ENCODE results near the gene HEATR9.

HEATR9 gene

DNA sequence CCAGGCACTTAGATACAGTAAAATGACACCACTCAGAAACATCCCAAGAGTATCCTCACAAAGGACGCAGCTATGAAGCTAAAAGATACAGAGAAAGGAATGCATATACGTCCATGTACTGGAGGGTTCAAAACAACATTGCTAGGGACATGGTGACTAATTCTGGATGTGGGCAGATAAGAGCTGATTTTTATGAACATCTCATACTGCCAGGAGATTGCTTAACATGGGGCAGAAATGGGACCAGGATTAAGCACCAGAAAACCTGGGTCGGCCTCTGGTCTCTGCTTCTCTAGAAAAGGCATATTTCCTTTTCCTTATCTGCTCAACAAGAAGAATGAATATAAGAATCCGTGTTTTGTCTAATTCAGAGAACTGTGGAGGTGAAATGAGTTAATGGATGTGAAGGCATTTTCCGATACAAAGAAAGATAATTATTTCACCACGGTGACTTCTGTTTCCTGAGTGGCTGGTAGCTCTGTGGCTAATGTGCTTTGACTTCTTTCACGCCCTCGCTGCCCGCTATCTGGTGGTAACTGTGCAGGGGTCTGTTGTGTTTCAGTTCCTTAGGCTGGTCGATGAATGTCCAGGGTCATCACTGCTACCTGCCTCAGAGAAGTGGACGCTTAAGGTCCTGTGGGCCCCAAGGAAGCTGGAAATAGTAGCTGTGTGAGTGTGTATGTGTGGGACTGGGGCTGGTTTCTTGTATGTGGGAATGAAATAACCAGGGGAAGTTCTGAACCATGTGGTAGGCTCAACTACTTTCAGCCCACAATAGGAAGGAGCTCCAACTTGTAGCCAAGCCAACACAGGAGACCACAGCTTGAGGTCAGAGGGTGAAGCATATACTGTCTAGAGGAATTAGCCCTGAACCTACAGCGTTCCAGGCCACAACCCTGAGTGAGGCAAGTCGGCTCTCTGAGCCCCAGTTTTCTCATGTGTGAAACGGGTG, 27.2 kb upstream of the HEATR9 start:
- TF ChIP-seq MYC (IDR thresholded peaks at IDR 0.05; ENCODE audit: low read depth, low read length) (no peak), POLR2A (IDR thresholded peaks at IDR 0.05; ENCODE audit: extremely low read depth, insufficient read length) (peak; percentile 22), MAX (IDR thresholded peaks at IDR 0.05; ENCODE audit: low read depth, low read length) (peak; percentile 39; the same call in 1 of the 2 replicates)
- TF ChIP-seq, protein P1, sequence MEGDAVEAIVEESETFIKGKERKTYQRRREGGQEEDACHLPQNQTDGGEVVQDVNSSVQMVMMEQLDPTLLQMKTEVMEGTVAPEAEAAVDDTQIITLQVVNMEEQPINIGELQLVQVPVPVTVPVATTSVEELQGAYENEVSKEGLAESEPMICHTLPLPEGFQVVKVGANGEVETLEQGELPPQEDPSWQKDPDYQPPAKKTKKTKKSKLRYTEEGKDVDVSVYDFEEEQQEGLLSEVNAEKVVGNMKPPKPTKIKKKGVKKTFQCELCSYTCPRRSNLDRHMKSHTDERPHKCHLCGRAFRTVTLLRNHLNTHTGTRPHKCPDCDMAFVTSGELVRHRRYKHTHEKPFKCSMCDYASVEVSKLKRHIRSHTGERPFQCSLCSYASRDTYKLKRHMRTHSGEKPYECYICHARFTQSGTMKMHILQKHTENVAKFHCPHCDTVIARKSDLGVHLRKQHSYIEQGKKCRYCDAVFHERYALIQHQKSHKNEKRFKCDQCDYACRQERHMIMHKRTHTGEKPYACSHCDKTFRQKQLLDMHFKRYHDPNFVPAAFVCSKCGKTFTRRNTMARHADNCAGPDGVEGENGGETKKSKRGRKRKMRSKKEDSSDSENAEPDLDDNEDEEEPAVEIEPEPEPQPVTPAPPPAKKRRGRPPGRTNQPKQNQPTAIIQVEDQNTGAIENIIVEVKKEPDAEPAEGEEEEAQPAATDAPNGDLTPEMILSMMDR (IDR thresholded peaks at IDR 0.05; ENCODE audit: low read depth, low read length), result no peak
- peak overlapping the region; percentile 27 for H3K4me3 ChIP-seq (ENCODE audit: low read depth, low read length)
- DNase-seq (ENCODE audit: low read depth), result peak; percentile 97

DNA sequence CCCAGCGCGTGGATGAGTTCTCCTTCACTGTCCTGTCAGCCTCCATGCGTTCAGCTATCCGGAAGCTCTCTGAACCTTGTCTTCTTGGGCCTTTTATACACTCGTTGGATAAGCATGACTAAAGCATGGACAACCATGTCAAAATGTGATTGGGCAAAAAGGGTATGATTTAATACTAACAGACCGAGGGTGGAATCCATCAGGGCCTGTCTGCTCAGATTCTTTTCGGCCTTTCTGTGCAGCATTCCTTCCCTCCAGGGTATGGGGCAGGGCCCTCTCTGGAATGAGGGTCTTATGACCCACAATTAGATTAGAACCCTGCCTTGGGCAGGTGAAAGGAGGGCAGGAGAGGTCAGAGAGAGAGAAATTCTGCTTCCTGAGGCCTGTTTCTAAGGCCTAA, 25.5 kb upstream of the HEATR9 start:
- H3K4me3 ChIP-seq (ENCODE audit: low read depth, low read length), result no peak overlapping the region
- no peak for DNase-seq (ENCODE audit: low read depth)
- TF ChIP-seq MAX (IDR thresholded peaks at IDR 0.05; ENCODE audit: low read depth, low read length) (no peak), POLR2A (IDR thresholded peaks at IDR 0.05; ENCODE audit: extremely low read depth, insufficient read length) (no peak), MYC (IDR thresholded peaks at IDR 0.05; ENCODE audit: low read depth, low read length) (no peak)
- TF ChIP-seq, protein P1 (IDR thresholded peaks at IDR 0.05; ENCODE audit: low read depth, low read length), result no peak

DNA sequence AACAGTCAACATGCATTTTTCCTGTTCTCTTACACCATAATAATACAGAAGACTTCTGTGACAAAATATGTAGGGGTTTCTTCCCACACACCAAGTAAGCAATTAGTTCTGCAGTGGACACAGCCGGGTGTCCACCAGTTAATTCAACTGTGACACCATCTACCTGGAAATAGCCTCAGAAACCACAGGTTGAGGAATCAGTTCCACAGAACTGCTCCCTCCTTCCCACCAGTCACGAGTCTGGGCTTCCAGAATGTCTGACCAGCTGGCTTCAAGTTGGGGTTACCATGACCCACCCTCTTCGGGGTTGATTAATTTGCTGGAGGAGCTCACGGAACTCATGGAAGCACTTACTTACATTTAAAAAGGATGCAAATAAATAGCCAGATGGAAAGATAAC, 25.1 kb upstream of the HEATR9 start:
- no peak for DNase-seq (ENCODE audit: low read depth)
- TF ChIP-seq, protein P1 (IDR thresholded peaks at IDR 0.05; ENCODE audit: low read depth, low read length), result no peak
- no peak for TF ChIP-seq MAX (IDR thresholded peaks at IDR 0.05; ENCODE audit: low read depth, low read length)
- TF ChIP-seq POLR2A (IDR thresholded peaks at IDR 0.05; ENCODE audit: extremely low read depth, insufficient read length), result no peak
- TF ChIP-seq MYC (IDR thresholded peaks at IDR 0.05; ENCODE audit: low read depth, low read length), result no peak
- no peak overlapping the region for H3K4me3 ChIP-seq (ENCODE audit: low read depth, low read length)

- DNase-seq (ENCODE audit: low read depth), result peak; percentile 76
- no peak for TF ChIP-seq POLR2A (IDR thresholded peaks at IDR 0.05; ENCODE audit: extremely low read depth, insufficient read length)
- peak; percentile 32 for TF ChIP-seq MAX (IDR thresholded peaks at IDR 0.05; ENCODE audit: low read depth, low read length)
- no peak for TF ChIP-seq MYC (IDR thresholded peaks at IDR 0.05; ENCODE audit: low read depth, low read length)
- no peak overlapping the region for H3K4me3 ChIP-seq (ENCODE audit: low read depth, low read length)
Measured at GRCh38 chr17:35892091-35893035, 23.7 kb upstream of the HEATR9 start.

DNA sequence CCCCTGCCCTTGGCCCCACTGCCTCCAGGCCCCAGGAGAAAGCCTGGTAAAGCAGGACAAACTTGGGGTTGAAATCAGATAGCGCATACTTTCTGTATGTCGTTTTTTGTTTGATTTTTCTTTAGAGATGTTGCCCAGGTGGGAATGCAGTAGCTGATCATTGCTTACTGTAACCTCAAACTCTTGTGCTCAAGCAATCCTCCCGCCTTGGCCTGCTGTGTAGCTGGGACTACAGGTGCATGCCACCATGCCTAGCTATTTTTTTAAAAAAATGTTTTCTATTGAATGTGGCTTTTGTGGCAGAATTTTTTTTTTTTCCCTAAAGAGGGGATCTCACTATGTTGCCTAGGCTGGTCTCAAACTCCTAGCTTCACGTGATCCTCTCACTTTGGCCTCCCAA, 22.6 kb upstream of the HEATR9 start:
- DNase-seq (ENCODE audit: low read depth), result no peak
- TF ChIP-seq MYC (IDR thresholded peaks at IDR 0.05; ENCODE audit: low read depth, low read length), result no peak
- TF ChIP-seq, protein P1 (IDR thresholded peaks at IDR 0.05; ENCODE audit: low read depth, low read length), result no peak
- no peak for TF ChIP-seq MAX (IDR thresholded peaks at IDR 0.05; ENCODE audit: low read depth, low read length)
- TF ChIP-seq POLR2A (IDR thresholded peaks at IDR 0.05; ENCODE audit: extremely low read depth, insufficient read length), result no peak
- H3K4me3 ChIP-seq (ENCODE audit: low read depth, low read length), result no peak overlapping the region

All from NB4 (cell line).